Endodermal cell (in vitro differentiated cells): ENCODE measurements around the gene SOHLH1. TPM values are rescaled to one million over a fixed set of nuclear protein-coding genes. Genes with fewer than 3 reads are reported as not detected.

Experiments
- DNase-seq: peaks from one replicate; pipeline ENCODE4 v3.0.0-alpha.2; 2017
- H3K27ac ChIP-seq: 2 replicates; pipeline ENCODE4 v1.5.1; 2013; ENCODE audit warnings: mild to moderate bottlenecking, low read depth, low read length, moderate library complexity
- H3K27me3 ChIP-seq: 2 replicates; pipeline ENCODE4 v1.6.1; 2013; ENCODE audit warnings: mild to moderate bottlenecking, low read length, moderate library complexity; ENCODE audit not compliant: insufficient read depth, control insufficient read depth, poor library complexity, severe bottlenecking
- H3K36me3 ChIP-seq: 2 replicates; pipeline ENCODE4 v1.7.0; 2013; ENCODE audit warnings: mild to moderate bottlenecking, low read length, moderate library complexity; ENCODE audit not compliant: control insufficient read depth, insufficient read depth
- H3K4me1 ChIP-seq: one replicate; pipeline ENCODE4 v1.7.0; 2013; ENCODE audit warnings: low read length; ENCODE audit not compliant: control insufficient read depth, insufficient read depth
- H3K4me3 ChIP-seq: 2 replicates; pipeline ENCODE4 v1.5.1; 2013; ENCODE audit warnings: mild to moderate bottlenecking, low read length, moderate library complexity
- H3K9ac ChIP-seq: 2 replicates; pipeline ENCODE4 v1.6.1; 2013; ENCODE audit warnings: mild to moderate bottlenecking, low read length, moderate library complexity; ENCODE audit not compliant: poor library complexity, severe bottlenecking; ENCODE audit errors: extremely low read depth
- H3K9me3 ChIP-seq: 2 replicates; pipeline ENCODE4 v1.6.1; 2013; ENCODE audit warnings: mild to moderate bottlenecking, low read length, moderate library complexity; ENCODE audit not compliant: control insufficient read depth
- H3K27ac Mint-ChIP-seq: 2 replicates; pipeline ENCODE4 v1.8.0; 2020; ENCODE audit warnings: mixed read lengths
- H3K27me3 Mint-ChIP-seq: 2 replicates; pipeline ENCODE4 v1.8.0; 2021; ENCODE audit warnings: mild to moderate bottlenecking, mixed read lengths; ENCODE audit not compliant: insufficient read depth
- H3K36me3 Mint-ChIP-seq: 2 replicates; pipeline ENCODE4 v1.8.0; 2020; ENCODE audit warnings: low read depth, mixed read lengths
- H3K4me1 Mint-ChIP-seq: 2 replicates; pipeline ENCODE4 v1.8.0; 2020; ENCODE audit warnings: mixed read lengths
- H3K4me3 Mint-ChIP-seq: 2 replicates; pipeline ENCODE4 v1.8.0; 2020; ENCODE audit warnings: mild to moderate bottlenecking, moderate library complexity, mixed read lengths
- H3K9me3 Mint-ChIP-seq: 2 replicates; pipeline ENCODE4 v1.8.0; 2020; ENCODE audit warnings: mild to moderate bottlenecking, mixed read lengths
- WGBS, 2 experiments: methylation state at CpG; one replicate each; pipeline versions ENCODE4 v1.1.5 to v1.1.7; 2013; ENCODE audit warnings: missing lambda C conversion rate in 2 of 2, mixed read lengths in 1 of 2; ENCODE audit not compliant: insufficient coverage in 1 of 2, insufficient read length in 1 of 2; 5-methylcytosine and 5-hydroxymethylcytosine counted together
- total RNA-seq, 2 donors: library from RNA; stranded (reverse); fragmentation: NEBNext Ultra II Directional in 1 of 2; extraction: Animal tissue kit (Norgen Biotek cat#: 25700) in 1 of 2; gene quantifications; 2 replicates in 1 of 2; 3 replicates in 1 of 2; pipeline ENCODE4 v1.2.1, GENCODE V29; 2021
- TF ChIP-seq, protein P1 (sequence below): fragments of 200-600 bp; sonication (generic); conservative IDR thresholded peaks from 2 replicates; pipeline ENCODE4 v1.5.0; 2021; ENCODE audit warnings: antibody characterized with exemption, mild to moderate bottlenecking

Gene SOHLH1
- total RNA-seq, 2 donors from 2014 or later = not detected

- TF ChIP-seq, protein P1, sequence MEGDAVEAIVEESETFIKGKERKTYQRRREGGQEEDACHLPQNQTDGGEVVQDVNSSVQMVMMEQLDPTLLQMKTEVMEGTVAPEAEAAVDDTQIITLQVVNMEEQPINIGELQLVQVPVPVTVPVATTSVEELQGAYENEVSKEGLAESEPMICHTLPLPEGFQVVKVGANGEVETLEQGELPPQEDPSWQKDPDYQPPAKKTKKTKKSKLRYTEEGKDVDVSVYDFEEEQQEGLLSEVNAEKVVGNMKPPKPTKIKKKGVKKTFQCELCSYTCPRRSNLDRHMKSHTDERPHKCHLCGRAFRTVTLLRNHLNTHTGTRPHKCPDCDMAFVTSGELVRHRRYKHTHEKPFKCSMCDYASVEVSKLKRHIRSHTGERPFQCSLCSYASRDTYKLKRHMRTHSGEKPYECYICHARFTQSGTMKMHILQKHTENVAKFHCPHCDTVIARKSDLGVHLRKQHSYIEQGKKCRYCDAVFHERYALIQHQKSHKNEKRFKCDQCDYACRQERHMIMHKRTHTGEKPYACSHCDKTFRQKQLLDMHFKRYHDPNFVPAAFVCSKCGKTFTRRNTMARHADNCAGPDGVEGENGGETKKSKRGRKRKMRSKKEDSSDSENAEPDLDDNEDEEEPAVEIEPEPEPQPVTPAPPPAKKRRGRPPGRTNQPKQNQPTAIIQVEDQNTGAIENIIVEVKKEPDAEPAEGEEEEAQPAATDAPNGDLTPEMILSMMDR = no peak
- 85 to 86% methylated on average over 13 to 18 of the region's 18 CpGs for WGBS, 2 experiments
- Histone ChIP-seq H3K4me1 (no peaks in the 10 kb centered on the region), H3K9me3 (peaks cover 7% of the 10 kb centered on the region), H3K4me3 (no peak overlapping the region), H3K9ac (no peak overlapping the region), H3K36me3 (no peaks in the 10 kb centered on the region), H3K27me3 (no peaks in the 10 kb centered on the region), H3K27ac (no peak overlapping the region)
- no peaks in the 10 kb centered on the region for H3K4me1 Mint-ChIP-seq
- H3K27me3 Mint-ChIP-seq = peaks cover 9% of the 10 kb centered on the region
- no peaks in the 10 kb centered on the region for H3K36me3 Mint-ChIP-seq
- DNase-seq = no peak
- H3K27ac Mint-ChIP-seq = no peak overlapping the region
- no peak overlapping the region for H3K4me3 Mint-ChIP-seq
- H3K9me3 Mint-ChIP-seq = peaks cover 22% of the 10 kb centered on the region
These were observed 29.3 kb upstream of the SOHLH1 start for GRCh38 chr9:135728436-135729110.

GRCh38 chr9:135727257-135727875 lies 28.1 kb upstream of the SOHLH1 start:
- Histone ChIP-seq H3K27ac (no peak overlapping the region), H3K4me1 (no peaks in the 10 kb centered on the region), H3K36me3 (no peaks in the 10 kb centered on the region), H3K9ac (no peak overlapping the region), H3K9me3 (peaks cover 7% of the 10 kb centered on the region), H3K27me3 (no peaks in the 10 kb centered on the region), H3K4me3 (no peak overlapping the region)
- no peak for DNase-seq
- Mint-ChIP-seq H3K4me1 (no peaks in the 10 kb centered on the region), H3K36me3 (no peaks in the 10 kb centered on the region), H3K27ac (no peak overlapping the region), H3K4me3 (no peak overlapping the region), H3K27me3 (peaks cover 8% of the 10 kb centered on the region), H3K9me3 (peaks cover 15% of the 10 kb centered on the region)
- 71 to 79% methylated on average over 5 to 11 of the region's 11 CpGs for WGBS, 2 experiments
- TF ChIP-seq, protein P1 = no peak

DNA sequence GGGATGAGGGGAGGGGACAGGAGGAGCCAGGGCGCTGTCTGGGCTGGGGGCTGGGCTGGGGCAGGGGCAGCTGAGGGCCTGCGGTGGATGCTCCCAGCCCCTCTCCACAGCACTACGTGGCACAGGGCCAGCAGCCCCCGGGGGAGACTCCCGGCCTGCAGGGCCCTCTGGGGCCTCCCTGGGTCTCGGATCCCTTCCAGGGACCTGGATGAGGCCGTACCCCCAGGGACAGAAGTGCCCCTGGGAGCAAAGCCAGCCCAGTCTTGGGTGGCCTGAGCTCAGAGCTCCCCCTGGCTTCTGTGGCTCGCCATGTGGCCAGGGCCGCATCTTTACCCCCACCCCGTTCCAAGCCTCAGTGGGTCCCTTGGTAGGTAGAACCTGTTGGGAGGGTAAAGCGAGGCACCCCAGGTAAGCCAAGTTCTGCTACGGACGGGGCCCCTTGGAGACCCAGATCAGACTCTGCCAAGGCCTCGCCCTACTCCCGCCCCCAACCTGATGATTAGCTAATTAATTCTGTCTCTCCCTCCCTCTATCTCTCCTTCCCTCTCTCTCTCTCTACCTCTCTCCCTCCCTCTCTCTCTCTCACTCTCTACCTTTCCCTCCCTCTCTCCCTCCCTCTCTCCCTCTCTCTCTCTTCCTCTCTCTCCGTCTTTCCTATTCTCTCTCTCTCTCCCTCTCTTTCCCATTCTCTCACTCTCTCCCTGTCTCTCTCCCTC lies 27.0 kb upstream of the SOHLH1 start:
- peaks cover 3% of the 10 kb centered on the region for H3K9me3 ChIP-seq
- H3K4me3 ChIP-seq = no peak overlapping the region
- no peaks in the 10 kb centered on the region for H3K27me3 ChIP-seq
- no peak for DNase-seq
- Mint-ChIP-seq H3K27me3 (peaks cover 6% of the 10 kb centered on the region), H3K36me3 (no peaks in the 10 kb centered on the region), H3K4me1 (no peaks in the 10 kb centered on the region), H3K27ac (no peak overlapping the region), H3K9me3 (peaks cover 8% of the 10 kb centered on the region), H3K4me3 (no peak overlapping the region)
- no peaks in the 10 kb centered on the region for H3K36me3 ChIP-seq
- H3K27ac ChIP-seq = no peak overlapping the region
- 88 to 89% methylated on average over 6 to 16 of the region's 16 CpGs for WGBS, 2 experiments
- H3K9ac ChIP-seq = no peak overlapping the region
- H3K4me1 ChIP-seq = no peaks in the 10 kb centered on the region
- TF ChIP-seq, protein P1 = peak; percentile 47
